GM19468 (cell line): ENCODE measurements around the gene SLC28A2.
"Not testable (repeated sequence)": the region's sequence is repeated elsewhere in the genome, so short reads cannot be mapped to it uniquely, and the experiment has no call there.

Experiments used
- ATAC-seq: cut with Tn5 transposase; IDR thresholded peaks from one replicate; pipeline ENCODE4 v1.9.1; 2021; ENCODE audit warnings: mild to moderate bottlenecking, moderate library complexity, moderate number of reproducible peaks; ENCODE audit not compliant: unreplicated experiment; ENCODE audit errors: extremely low read depth

The SLC28A2 gene

DNA sequence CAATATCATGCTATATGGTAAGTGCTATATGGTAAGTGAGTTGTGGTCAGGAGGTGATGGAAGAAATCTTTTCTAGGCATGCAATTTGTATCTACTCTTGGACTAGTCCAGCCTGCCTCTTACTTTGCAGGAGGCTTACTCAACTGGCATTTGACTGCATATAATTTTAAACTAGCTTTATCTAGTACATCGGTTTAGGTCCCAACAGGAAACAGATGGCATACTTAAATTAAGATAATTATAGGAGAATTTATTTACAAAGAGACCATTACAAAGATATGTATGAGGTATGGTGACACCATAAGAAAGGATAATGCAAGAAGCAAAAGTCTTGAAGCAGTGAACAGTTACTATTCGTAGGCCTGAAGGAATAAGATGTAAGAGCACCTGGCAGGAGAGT is 7.8 kb downstream of the SLC28A2 start:
- no peak for ATAC-seq

DNA sequence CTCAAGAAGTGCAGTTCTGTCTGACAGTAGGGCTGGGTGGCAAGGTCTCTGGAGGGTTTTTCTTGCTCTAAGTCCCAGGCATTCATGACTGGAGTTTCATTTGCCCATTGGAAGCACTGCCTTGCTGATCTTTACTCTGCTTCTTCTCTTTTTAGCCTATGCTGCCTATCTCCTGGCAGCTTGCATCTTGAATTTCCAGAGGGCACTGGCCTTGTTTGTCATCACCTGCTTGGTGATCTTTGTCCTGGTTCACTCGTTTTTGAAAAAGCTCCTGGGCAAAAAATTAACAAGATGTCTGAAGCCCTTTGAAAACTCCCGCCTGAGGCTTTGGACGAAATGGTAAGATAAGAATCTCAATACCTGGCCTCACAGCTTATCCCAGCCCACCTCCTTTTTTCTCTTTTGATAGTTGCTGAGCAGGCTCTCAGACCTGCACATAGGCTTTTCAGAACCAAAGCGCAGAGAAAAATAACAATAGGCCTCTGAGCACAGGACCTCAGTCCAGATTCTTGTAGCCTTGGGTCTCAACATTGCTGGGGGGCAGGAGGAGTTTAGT is 10.9 kb downstream of the SLC28A2 start:
- ATAC-seq, result no peak

GRCh38 chr15:45263854-45264253 is 11.8 kb downstream of the SLC28A2 start:
- ATAC-seq, result no peak

GRCh38 chr15:45265506-45265905 is 13.5 kb downstream of the SLC28A2 start:
- no peak for ATAC-seq

GRCh38 chr15:45268135-45268534 is 16.1 kb downstream of the SLC28A2 start:
- no peak for ATAC-seq

DNA sequence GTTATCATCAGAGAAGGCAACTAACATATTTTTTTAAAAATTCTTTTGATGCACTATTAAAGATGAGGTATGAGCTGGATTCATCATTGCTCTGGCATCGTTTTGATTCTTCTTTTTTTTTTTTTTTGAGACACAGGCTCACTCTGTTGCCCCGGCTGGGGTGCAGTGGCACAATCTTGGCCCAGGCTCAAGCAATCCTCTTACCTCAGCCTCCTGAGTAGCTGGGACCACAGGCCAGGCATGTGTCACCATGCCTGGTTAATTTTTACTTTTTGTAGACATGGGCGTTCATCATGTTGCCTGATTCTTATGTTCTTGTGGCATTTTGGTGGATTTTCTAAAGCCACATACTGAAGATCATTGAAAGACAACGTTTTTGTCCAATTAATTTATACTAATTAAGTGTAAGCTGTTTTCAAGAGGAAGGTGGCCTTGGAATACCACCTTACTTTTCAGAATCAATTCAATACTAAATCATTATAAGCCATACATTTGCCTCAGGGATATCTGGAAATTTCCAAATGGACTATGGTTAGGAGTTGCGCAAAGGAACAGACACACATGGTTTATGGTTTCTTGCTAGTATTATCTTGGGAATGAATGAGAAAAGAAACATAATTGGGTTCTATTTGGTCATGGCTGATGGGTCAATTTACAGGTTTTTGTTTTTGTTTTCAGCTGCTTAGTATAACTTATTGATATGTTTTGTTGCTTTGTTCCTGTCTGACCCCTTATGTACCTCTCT is 22.8 kb downstream of the SLC28A2 start:
- ATAC-seq, result no peak

- ATAC-seq, result no peak
Observed at GRCh38 chr15:45276831-45277230, 24.8 kb downstream of the SLC28A2 start.

DNA sequence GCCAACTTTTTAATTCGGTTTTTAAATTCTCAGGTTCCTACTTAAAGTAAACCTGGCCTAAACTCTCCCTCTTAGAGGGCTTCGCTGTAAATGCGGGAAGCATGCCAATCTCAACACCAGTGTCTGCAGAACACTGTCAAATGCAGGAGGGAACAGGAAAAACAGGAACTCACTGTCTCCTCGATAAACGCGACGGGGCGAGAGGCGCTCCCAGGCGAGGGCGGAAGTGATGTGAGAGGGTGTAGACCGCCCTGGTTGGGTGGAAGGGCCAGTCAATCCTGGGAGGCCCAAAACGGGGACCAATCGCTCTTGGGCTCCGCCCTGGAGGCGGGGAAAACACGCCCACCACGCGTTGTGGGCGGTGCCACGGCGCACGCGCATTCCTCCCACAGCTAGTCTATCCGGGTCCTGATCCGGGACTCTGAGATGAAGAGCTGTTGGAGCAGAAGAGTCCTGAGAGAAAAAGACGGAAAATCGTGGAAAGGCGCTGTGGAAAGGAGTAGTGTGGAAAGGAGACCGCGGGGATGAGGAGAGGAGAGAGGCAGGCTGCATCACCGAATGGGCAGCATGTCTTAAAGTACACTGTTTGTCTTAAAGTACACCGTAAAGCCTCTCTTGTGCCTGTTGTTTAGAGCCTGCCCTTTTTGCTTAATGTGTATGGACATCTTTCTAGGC is 27.1 kb downstream of the SLC28A2 start:
- ATAC-seq, result peak; percentile 99

- no peak for ATAC-seq
Observed at GRCh38 chr15:45285413-45285812, 33.4 kb downstream of the SLC28A2 start.

DNA sequence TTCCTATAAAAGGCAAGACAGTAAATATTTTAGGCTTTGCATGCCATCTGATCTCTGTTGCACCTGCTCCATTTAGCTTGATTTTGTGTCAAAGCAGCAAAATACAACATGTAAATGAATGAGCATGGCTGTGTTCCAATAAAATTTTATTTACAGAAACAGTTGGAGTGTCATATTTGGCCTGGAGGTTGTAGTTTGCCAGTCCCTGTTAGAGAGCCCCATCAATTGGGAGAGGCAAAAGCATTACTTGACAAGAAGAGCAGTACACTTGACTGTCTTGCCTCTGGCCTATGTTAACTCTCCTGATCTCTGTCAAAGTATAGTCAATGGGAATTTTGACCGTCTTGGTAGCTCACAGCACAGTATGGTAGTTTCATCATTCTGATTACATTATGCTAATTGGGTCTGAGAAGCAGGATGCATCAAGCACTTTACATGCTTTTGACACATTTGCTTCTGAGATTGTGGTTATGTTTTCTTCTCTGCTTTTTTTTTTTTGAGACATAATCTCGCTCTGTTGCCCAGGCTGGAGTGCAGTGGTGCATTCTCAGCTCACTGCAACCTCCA is 35.4 kb downstream of the SLC28A2 start:
- ATAC-seq, result no peak

- ATAC-seq, result no peak
Observed at GRCh38 chr15:45288947-45289346, 36.9 kb downstream of the SLC28A2 start.

GRCh38 chr15:45291822-45292582 is 40.0 kb downstream of the SLC28A2 start:
- no peak for ATAC-seq

DNA sequence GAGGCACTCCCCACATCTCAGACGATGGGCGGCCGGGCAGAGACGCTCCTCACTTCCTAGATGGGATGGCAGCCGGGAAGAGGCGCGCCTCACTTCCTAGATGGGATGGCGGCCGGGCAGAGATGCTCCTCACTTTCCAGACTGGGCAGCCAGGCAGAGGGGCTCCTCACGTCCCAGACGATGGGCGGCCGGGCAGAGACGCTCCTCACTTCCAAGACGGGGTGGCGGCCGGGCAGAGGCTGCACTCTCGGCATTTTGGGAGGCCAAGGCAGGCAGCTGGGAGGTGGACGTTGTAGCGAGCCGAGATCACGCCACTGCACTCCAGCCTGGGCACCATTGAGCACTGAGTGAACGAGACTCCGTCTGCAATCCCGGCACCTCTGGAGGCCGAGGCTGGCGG is 41.3 kb downstream of the SLC28A2 start:
- not testable (repeated sequence) for ATAC-seq

DNA sequence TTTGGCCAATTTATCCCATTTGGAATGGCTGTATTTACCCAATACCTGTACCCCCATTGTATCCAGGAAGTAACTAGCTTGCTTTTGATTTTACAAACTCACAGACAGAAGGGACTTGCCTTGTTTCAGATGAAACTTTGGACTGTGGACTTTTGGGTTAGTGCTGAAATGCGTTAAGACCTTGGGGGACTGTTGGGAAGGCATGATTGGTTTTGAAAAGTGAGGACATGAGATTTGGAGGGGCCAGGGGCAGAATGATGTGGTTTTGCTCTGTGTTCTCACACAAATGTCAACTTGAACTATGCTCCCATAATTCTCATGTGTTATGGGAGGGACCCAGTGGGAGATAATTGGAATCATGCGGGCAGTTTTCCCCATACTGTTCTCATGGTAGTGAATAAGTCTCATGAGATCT is 46.9 kb downstream of the SLC28A2 start:
- ATAC-seq, result not testable (repeated sequence)

DNA sequence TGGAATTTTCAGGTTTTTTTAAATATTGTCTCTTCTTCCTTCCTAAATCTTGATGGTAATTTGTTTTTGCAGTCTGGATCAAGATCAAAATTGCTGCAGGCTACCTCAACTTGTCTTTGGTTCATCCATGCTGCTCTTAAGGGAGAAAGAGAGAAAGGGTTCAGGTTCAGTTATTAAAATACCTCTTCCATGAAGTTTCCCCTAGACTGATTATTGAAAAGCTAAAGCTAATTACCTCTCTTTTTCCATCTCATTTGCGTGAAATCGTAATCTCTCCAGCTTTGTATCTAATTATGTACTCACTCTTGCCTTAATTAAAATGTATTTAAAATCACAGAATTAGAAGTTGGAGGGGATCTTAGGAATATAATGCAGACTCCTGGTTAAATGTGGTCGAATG is 52.7 kb downstream of the SLC28A2 start:
- ATAC-seq, result no peak

DNA sequence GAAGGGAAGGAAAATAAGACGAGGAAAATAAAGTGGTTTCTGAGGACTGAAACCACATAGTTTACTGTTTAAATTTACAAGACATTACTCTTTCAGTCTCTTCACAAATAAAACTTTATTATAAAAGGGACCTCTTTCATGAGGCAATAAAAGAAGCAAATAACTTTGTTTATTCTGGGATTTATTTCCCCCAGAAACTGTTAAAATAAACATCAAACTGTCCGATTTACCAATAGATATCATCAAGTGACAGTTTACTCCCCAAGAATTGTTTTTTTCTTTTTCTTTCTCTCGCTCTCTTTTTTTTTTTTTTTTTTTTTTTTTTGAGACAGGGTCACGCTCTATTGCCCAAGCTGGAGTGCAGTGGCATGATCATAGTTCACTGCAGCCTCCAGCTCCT is 54.1 kb downstream of the SLC28A2 start:
- no peak for ATAC-seq

DNA sequence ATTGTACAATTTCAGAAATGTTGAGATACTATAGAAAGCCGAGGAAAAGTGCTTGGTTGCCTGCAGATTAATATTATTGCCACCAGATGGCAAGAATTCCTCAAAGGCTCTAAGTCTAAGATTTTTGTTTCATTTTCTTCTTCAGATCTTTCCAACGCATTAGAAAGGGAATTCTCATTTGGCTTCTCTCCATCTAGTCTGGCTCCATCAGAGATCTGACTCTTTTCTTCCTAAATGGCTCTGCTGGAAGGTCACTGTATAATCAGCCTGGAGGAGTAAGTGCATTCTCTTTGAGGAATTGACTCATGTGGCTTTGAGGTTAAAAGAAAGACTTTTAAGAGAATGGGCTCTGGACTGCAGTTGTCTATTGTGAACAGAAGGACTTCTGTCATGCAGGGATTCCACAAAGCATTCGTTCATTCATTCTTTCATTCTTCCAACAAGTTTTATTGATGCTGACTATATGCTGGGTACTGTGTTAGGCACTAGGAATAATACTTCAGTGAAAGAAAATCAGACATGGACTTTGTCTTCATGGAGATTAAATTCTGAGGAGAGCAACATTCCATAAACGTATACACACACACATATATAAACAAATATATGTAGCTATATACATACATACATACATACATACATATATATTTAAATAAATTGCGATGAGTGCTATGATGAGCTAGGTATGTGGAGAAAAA is 55.3 kb downstream of the SLC28A2 start:
- ATAC-seq, result no peak

GRCh38 chr15:45314117-45314516 is 62.1 kb downstream of the SLC28A2 start:
- ATAC-seq, result not testable (repeated sequence)

DNA sequence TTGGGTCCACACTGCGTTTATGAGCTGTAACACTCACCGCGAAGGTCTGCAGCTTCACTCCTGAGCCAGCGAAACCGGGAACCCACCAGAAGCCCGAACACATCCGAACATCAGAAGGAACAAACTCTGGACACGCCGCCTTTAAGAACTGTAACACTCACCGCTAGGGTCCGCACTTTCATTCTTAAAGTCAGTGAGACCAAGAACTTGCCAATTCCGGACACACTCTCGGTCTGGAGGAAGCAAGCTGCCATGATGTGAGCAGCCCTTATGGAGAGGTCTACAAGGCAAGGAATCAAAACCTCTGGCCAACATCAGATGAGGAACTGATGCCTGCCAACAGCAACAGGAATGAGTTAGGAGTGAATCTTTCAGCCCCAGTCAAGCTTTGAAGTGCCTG is 62.9 kb downstream of the SLC28A2 start:
- no peak for ATAC-seq
